ENCODE measurements around the gene HELZ.

- TF ChIP-seq GATA2 (IDR thresholded peaks at IDR 0.05; ENCODE audit: low read depth, low read length) = no peak
- TF ChIP-seq GATA3 (IDR thresholded peaks at IDR 0.05; ENCODE audit: low read depth, low read length) = no peak
Observed at GRCh38 chr17:67110619-67111018, 134.4 kb downstream of the HELZ start.

All from SH-SY5Y (cell line).